GM18951 (cell line): ENCODE measurements around the gene HBZ.
"Not testable (repeated sequence)": the region's sequence is repeated elsewhere in the genome, so short reads cannot be mapped to it uniquely, and the experiment has no call there.

Source experiments
- POLR2A ChIP-seq: IDR thresholded peaks from 4 replicates; pipeline ENCODE4 v1.6.1; 2011; ENCODE audit warnings: mild to moderate bottlenecking; ENCODE audit not compliant: insufficient read length, insufficient read depth; ENCODE audit errors: extremely low read depth
- in situ Hi-C: fragments of 300-500 bp; cut with MboI; formaldehyde crosslinking; loops from one replicate; pipeline ENCODE4 v1.12.0; 2022; ENCODE audit warnings: low sequenced_read_pairs, mixed read lengths, inconsistent platforms; ENCODE audit not compliant: unreplicated experiment

The HBZ gene

DNA sequence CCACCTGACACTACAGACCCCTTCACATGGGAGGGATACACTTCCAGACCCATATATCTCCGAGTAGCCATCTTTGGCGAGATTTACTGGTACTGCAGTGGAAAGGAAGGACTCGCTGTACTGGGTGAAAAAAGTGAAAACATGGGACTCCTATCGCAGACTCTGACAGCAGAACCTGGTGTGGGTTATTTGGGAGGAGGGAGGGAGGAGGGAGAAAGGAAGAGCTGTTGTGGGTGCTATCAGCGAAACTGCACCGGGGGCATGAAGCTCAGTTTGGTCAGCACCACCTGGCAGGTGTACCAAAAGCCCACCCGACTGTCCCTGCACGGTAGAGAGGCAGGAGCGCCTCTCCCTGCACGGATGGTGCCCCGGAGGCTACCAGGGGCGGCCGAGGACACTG lies 32.8 kb downstream of the HBZ start:
- in situ Hi-C loops: no loop called here
- TF ChIP-seq POLR2A: no peak

DNA sequence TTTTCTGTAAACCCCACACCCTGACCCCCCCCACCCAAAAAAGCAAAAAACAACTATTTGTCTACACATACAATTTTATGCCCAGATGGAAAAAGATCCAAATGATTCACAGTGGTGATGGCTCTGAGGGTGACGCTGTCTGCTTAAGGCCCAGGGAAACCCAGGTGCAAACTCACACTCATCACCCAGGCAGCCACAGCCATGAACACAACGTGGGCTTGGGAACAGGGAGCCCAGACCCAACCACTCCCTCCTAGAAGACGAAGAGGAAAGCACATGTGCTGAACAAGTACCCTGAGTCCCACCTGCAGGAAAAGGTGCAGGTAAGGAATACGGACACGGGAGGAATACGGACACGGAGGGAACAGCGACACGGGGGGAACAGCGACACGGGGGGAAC lies 33.2 kb downstream of the HBZ start:
- no peak for TF ChIP-seq POLR2A
- in situ Hi-C loops: no loop called here

DNA sequence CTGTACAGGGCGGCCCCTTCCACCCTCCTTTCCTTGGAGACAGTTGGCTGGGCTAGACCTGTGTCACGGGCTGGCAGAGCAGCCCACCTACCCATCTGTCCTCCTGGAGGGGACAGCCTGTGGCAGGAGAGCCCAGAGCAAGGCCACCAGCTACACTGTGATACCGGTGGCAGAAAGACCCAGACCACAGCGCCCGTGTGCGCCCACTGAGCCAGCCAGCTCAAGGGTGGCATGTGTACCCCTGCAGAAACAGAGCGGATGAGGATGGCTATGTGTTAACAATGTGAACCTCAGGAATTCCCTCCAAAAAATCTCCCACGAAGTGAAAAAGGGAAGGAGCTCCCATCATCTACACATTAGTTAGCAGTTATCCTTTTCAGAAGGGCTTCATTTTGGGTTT lies 34.9 kb downstream of the HBZ start:
- in situ Hi-C loops: no loop called here
- no peak for TF ChIP-seq POLR2A

DNA sequence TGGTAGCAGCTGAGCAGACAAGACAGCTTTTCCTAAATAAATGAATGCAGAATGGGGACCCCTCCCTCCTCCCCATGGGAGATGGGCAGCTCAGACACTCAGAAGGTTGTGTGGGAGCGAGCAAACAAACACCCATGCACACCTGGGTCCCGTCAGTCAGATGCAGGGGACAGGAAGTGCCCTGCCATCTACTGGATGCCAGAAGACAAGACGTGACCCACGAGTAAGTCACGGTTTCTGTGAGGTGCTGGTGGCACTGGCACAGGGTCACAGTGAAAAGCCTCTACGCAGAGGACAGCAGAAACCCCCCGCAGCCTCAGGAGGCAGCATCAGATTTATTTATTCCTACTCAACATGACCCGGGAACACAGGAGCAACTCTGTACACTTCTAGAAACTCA lies 36.2 kb downstream of the HBZ start:
- in situ Hi-C loops: no loop called here
- TF ChIP-seq POLR2A: no peak

DNA sequence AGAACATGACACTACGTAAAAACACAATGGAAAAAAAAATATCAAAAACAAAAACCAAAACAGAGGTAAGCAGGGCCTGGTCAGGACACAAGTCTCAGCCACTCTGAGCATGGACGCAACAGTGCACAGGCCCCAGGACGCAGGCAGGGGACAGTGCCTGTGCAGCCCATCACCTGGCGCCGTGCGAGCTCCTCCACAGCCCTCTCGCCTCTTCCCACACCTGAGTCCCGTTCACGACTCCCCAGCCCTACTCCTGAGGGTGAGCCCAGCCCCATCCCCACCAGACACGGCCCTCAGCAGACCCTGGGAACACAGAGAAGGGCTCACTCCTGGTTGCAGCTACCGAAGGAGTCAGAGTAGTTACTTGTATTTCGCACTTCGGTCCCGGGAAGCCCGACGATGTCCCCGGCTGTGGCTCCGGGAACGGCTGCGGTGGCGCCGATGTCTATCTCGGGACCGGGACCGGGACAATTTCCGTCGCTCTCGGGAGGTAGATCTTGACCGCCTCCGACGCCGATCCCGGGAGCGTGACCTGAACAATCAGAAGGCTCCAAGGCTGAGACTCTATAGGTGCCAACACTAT lies 37.3 kb downstream of the HBZ start:
- in situ Hi-C loops: no loop called here
- no peak for TF ChIP-seq POLR2A

DNA sequence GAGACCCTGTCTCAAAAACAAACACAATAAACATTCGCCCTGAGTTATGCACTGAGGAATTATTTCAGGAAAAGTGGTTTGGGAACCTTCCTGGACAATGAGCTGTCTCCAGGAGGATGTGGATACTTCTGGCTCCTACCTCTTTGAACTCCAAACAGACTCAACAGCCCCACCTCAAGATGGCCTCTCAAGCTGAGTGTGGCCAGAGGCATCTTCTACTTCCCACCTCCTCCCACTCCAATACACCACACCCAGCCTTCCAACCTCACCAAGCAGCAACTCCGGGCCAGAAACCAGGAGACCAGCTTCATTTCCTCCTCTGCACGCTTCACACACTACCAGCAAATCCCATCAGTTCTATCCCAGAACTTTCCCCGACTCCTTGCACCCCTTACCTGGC lies 39.4 kb downstream of the HBZ start:
- no peak for TF ChIP-seq POLR2A
- in situ Hi-C loops: no loop called here

DNA sequence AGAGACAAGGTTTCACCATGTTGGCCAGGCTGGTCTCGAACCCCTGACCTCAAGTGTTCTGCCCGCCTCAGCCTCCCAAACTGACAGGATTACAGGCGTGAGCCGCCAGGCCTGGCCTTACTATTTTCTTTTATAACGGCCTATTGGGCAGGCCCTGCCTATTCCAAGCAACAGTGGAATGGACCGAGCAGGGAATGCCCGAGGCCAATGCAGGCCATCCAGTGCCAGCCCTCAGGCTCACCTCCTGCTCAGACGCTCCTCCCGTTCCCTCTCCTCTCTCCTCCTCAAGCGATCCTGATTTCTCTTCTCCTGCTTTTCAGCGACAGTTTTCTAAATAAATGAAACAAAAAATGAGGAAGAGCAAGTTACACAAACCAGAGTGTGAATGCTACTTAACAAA lies 40.2 kb downstream of the HBZ start:
- in situ Hi-C loops: no loop called here
- no peak for TF ChIP-seq POLR2A

DNA sequence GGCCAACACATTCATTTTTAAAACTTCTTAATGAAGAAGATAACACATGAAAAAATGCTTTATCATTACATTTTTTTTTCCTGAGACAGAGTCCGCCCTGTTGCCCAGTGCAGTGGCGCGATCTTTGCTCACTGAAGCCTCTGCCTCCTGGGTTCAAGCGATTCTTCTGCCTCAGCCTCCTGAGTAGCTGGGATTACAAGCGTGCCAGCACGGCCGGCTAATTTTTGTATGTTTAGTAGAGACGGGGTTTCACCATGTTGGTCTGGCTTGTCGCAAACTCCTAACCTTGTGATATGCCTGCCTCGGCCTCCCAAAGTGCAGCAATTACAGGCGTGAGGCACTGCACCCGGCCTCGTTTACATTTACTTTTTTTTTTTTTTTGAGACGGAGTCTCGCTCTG lies 41.0 kb downstream of the HBZ start:
- TF ChIP-seq POLR2A: no peak
- in situ Hi-C loops: no loop called here

DNA sequence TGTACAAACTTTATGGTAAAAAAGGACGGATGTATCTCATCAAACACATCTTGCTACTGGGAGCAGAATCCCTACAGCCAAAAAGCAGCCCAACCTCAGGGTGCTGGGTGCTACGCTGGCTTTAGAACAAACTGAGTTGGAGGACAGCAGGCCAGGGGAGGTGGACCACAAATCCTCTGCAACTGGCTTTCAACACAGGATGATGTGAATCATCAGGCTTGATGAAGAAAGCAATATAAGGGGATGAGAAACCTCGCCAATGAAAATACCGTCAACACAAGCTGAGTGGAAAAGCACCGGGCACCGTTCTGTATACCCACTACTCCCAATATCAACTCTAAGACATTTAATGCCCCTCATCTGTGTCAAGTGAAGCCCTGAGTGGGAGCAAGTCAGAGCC lies 42.1 kb downstream of the HBZ start:
- TF ChIP-seq POLR2A: no peak
- in situ Hi-C loops: no loop called here

DNA sequence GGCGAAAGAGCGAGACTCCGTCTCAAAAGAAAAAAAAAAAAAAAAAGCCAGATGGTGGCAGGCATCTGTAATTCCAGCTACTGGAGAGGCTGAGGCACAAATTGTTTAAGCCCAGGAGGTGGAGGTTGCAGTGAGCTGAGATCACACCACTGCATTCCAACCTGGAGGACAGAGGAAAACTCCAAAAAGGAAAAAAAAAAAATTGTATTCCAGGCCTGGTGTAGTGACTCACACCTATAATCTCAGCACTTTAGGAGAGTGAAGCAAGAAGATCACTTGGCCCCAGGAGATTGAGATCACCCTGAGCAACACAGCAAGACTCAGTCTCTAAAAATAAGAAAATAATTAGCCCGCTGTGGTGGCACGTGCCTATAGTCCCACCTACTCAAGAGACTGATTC lies 47.9 kb downstream of the HBZ start:
- no peak for TF ChIP-seq POLR2A
- in situ Hi-C loops: no loop called here

DNA sequence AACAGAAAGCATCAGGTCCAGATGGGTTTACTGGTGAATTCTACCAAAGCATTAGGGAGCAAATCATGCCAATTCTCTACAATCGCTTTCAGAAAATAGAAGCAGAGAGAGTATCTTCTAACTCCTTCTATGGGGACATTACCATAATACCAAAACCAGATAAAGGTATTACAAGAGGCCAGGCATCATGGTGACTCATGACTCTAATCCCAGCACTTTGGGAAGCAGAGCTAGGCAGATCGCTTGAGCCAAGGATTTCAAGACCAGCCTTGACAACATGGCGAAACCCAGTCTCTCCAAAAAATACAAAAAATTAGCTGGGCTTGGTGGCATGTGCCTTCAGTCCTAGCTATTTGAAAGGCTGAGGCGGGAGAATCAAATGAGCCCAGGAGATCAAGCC lies 50.8 kb downstream of the HBZ start:
- TF ChIP-seq POLR2A: no peak
- in situ Hi-C loops: no loop called here

DNA sequence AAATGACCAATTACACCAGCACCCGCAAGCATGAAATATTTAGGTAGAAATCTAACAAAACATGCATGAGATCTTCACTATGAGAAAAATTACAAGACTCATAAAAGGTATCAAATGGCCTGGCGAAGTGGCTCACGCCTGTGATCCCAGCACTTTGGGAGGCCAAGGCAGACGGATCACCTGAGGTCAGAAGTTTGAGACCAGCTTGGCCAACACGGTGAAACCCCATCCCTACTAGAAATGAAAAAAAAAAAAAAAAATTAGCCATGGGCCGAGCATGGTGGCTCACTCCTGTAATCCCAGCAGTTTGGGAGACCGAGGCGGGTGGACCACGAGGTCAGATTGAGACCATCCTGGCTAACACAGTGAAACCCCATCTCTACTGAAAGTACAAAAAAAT lies 51.6 kb downstream of the HBZ start:
- in situ Hi-C loops: not testable (repeated sequence)
